ENCODE results near the gene TPK1. TPM values are rescaled to one million over a fixed set of nuclear protein-coding genes. Genes with fewer than 3 reads are reported as not detected.

The TPK1 gene
- total and polyA plus RNA-seq, 2 of the 8 experiments (the other 6 are each of a cell fraction or from before 2014, with no cell fraction given), result 1.9 to 2.7 TPM

DNA sequence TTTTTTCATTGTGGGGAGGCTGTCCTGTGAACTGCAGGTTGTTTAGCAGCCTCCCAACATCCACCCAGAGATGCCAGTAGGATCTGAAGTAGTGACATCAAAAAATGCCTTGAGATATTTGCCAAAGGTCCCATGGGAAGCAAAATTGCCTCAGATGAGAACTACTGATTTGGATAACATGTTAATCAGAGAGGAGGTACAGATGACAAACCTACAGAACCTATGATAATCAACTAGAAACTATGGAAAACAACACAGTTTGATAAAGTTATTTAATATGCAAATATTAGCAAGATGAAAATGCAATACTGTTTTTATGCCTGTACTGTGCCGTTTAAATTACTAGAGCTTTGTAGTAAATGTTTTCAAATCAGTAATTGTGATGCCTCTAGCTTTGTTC, 341.5 kb downstream of the TPK1 start:
- Histone ChIP-seq H3K4me2 (ENCODE audit: insufficient read depth in 1 of 2, low read depth in 2 of 2, low read length in 2 of 2) (no peak overlapping the region), H2BK15ac (ENCODE audit: low read length) (no peak overlapping the region), H3K27me3 (replicated peaks in 1 of 4; ENCODE audit: control insufficient read depth in 3 of 4, extremely low read depth in 1 of 4, insufficient read depth in 3 of 4, low read length in 3 of 4) (no peaks in the 10 kb centered on the region), H3K79me2 (ENCODE audit: control insufficient read depth in 1 of 2, insufficient read depth in 2 of 2, low read length in 2 of 2) (no peaks in the 10 kb centered on the region), H3K4me1 (replicated peaks in 1 of 4; ENCODE audit: control insufficient read depth in 3 of 4, insufficient read depth in 4 of 4, low read length in 3 of 4) (no peaks in the 10 kb centered on the region), H2BK5ac (ENCODE audit: low read depth, low read length) (no peak overlapping the region), H2BK120ac (replicated peaks; ENCODE audit: low read depth, low read length) (no peak overlapping the region), H4K20me1 (replicated peaks in 1 of 2; ENCODE audit: control insufficient read depth in 1 of 2, insufficient read depth in 2 of 2, low read length in 2 of 2) (no peaks in the 10 kb centered on the region), H4K91ac (replicated peaks; ENCODE audit: insufficient read length, low read length) (no peak overlapping the region), H3K56ac (replicated peaks; ENCODE audit: insufficient read length, low read depth, low read length) (no peak overlapping the region), H3K14ac (ENCODE audit: insufficient read length) (no peak overlapping the region), H2BK12ac (ENCODE audit: low read depth, low read length) (no peak overlapping the region), H3K36me3 (ENCODE audit: control insufficient read depth in 2 of 4, insufficient read depth in 4 of 4, low read length in 3 of 4) (no peaks in the 10 kb centered on the region), H3K18ac (ENCODE audit: extremely low read depth, low read length) (no peak overlapping the region), H2BK20ac (ENCODE audit: low read length) (no peak overlapping the region), H3K79me1 (ENCODE audit: low read depth, low read length) (no peaks in the 10 kb centered on the region), H4K8ac (ENCODE audit: extremely low read depth, insufficient read depth, low read length) (no peak overlapping the region), H3K4ac (replicated peaks; ENCODE audit: insufficient read length, low read depth, low read length) (no peak overlapping the region), H3K27ac (ENCODE audit: low read depth, low read length) (no peak overlapping the region), H3K23ac (ENCODE audit: insufficient read length) (no peak overlapping the region), H3K23me2 (ENCODE audit: low read depth, low read length) (no peaks in the 10 kb centered on the region; the same call in 1 of the 2 replicates), H4K5ac (ENCODE audit: insufficient read length, low read depth, low read length) (no peak overlapping the region), H2AFZ (ENCODE audit: low read length) (no peak overlapping the region), H2AK5ac (ENCODE audit: low read depth, low read length) (no peak overlapping the region), H3K4me3 (ENCODE audit: extremely low read depth in 1 of 4, insufficient read depth in 2 of 4, low read depth in 3 of 4, low read length in 4 of 4) (no peak overlapping the region), H3K9me3 (ENCODE audit: insufficient read depth in 2 of 2, low read depth in 1 of 2, low read length in 1 of 2) (peaks cover 0 to 3% of the 10 kb centered on the region in 2 experiments; a peak in 1 of 4 replicates), H3K9ac (replicated peaks in 1 of 4; ENCODE audit: extremely low read depth in 1 of 4, low read depth in 3 of 4, low read length in 3 of 4) (no peak overlapping the region)
- CTCF ChIA-PET (ENCODE audit: partially characterized antibody), result no interaction called here
- DNase-seq (ENCODE audit: low read depth in 1 of 2, low spot score in 2 of 2), result no peak
- WGBS, 2 experiments (ENCODE audit: extremely low coverage in 1 of 2, insufficient coverage in 1 of 2, insufficient read length in 1 of 2, insufficient replicate concordance in 2 of 2, low coverage in 1 of 2, low lambda C conversion rate in 2 of 2, missing lambda C conversion rate in 1 of 2), result 97% methylated on average over 1 of the region's 1 CpG; no CpG with 5 or more reads in 1 of the 2 experiments
- FAIRE-seq, result no peak
- POLR2A ChIA-PET (ENCODE audit: partially characterized antibody), result no interaction called here
- TF ChIP-seq SP1 (IDR thresholded peaks at IDR 0.05; ENCODE audit: low read depth, low read length) (no peak), SP2 (IDR thresholded peaks at IDR 0.05; ENCODE audit: low read length) (no peak), BACH1 (IDR thresholded peaks at IDR 0.05; ENCODE audit: low read length) (no peak), E2F6 (IDR thresholded peaks at IDR 0.05) (no peak), NANOG (IDR thresholded peaks at IDR 0.05; ENCODE audit: insufficient read depth, low read depth, low read length, poor library complexity, severe bottlenecking) (no peak), PHF8 (conservative IDR thresholded peaks at IDR 0.05; ENCODE audit: low read depth, low read length) (no peak), JUN (IDR thresholded peaks at IDR 0.05; ENCODE audit: low read depth, low read length) (no peak), SP4 (IDR thresholded peaks at IDR 0.05; ENCODE audit: low read length) (no peak), NRF1 (IDR thresholded peaks at IDR 0.05; ENCODE audit: low read depth, low read length) (no peak), JUND (IDR thresholded peaks at IDR 0.05; ENCODE audit: low read length) (no peak), RBBP5 (IDR thresholded peaks at IDR 0.05; ENCODE audit: borderline replicate concordance, low read depth, low read length) (no peak), SIRT6 (IDR thresholded peaks at IDR 0.05; ENCODE audit: low read length) (no peak)

Data from H1 (cell line).